ENCODE results near the gene ST3GAL5.

DNA sequence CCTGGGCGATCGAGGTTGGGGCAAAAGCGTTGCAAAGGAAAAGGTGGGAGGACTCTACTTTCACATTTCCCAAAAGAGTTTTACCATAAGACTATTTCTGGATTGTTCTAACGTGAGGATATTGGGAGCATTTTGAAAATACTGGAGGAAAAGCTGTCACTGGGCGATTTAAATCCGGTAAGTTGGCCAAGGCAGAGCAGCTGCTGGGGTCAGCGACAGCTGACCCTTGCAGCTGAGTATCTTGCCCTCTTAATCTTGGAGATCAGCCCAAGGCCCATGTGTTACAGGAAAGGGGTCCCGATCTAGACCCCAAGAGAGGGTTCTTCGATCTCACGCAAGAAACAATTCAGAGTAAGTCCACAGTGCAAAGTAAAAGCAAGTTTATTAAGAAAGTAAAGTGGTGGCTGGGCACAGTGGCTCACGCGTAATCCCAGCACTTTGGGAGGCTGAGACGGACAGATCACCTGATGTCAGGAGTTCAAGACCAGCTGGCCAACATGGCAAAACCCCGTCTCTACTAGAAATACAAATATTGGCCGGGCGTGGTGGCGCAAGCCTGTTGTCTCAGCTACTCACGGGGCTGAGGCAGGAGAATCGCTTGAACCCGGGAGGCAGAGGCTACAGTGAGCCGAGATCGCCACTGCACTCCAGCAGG lies 964 bp upstream of the ST3GAL5 start:
- TF ChIP-seq, protein P1, sequence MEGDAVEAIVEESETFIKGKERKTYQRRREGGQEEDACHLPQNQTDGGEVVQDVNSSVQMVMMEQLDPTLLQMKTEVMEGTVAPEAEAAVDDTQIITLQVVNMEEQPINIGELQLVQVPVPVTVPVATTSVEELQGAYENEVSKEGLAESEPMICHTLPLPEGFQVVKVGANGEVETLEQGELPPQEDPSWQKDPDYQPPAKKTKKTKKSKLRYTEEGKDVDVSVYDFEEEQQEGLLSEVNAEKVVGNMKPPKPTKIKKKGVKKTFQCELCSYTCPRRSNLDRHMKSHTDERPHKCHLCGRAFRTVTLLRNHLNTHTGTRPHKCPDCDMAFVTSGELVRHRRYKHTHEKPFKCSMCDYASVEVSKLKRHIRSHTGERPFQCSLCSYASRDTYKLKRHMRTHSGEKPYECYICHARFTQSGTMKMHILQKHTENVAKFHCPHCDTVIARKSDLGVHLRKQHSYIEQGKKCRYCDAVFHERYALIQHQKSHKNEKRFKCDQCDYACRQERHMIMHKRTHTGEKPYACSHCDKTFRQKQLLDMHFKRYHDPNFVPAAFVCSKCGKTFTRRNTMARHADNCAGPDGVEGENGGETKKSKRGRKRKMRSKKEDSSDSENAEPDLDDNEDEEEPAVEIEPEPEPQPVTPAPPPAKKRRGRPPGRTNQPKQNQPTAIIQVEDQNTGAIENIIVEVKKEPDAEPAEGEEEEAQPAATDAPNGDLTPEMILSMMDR (IDR thresholded peaks at IDR 0.05): no peak
- TF ChIP-seq POLR2A (IDR thresholded peaks at IDR 0.05): no peak
